ENCODE data around the gene ERFL. TPM values are rescaled to one million over a fixed set of nuclear protein-coding genes. Genes with fewer than 3 reads are reported as not detected.

ERFL gene
- total RNA-seq, 1 donor from 2014 or later, result not detected

Other genes with a start within 250 kb of the ERFL start
- gene CEACAM7, start 240.2 kb downstream of the ERFL start, total RNA-seq, result 71.9 TPM
- gene CEACAM5, start 219.8 kb downstream of the ERFL start, total RNA-seq, result 369 TPM
- gene CEACAM6, start 172.9 kb downstream of the ERFL start, total RNA-seq, result 268 TPM
- gene CEACAM3, start 131.9 kb downstream of the ERFL start, total RNA-seq, result not detected
- not detected for gene LYPD4, start 83.8 kb downstream of the ERFL start, total RNA-seq
- gene DMRTC2, start 83.4 kb downstream of the ERFL start, total RNA-seq, result not detected
- gene RPS19, start 68.2 kb downstream of the ERFL start, total RNA-seq, result 2,011 TPM
- gene CD79A, start 51.2 kb downstream of the ERFL start, total RNA-seq, result 2.6 TPM
- 53.9 TPM for gene ARHGEF1, start 45.3 kb downstream of the ERFL start, total RNA-seq
- gene RABAC1, start 30.9 kb upstream of the ERFL start, total RNA-seq, result 67.9 TPM
- 0.32 TPM for gene ATP1A3, start 65.8 kb upstream of the ERFL start, total RNA-seq
- 0.32 TPM for gene GRIK5, start 141.8 kb upstream of the ERFL start, total RNA-seq
- gene ZNF574, start 147.7 kb upstream of the ERFL start, total RNA-seq, result 9.7 TPM
- 1.00 TPM for gene POU2F2, start 204.0 kb upstream of the ERFL start, total RNA-seq